H9 (cell line): ENCODE measurements around the gene ADAM33. TPM values are rescaled to one million over a fixed set of nuclear protein-coding genes. Genes with fewer than 3 reads are reported as not detected.
A peak's percentile ranks its signal among the peaks of the same experiment; 100 is the strongest.

Experiments
- DNase-seq: peaks from one replicate; pipeline ENCODE4 v3.0.0-alpha.2; 2017
- H2AFZ ChIP-seq: one replicate; pipeline ENCODE4 v1.6.1; 2013; ENCODE audit warnings: mild to moderate bottlenecking, low read length, control low read depth, moderate library complexity
- H2AK5ac ChIP-seq: 2 replicates; pipeline ENCODE4 v1.6.1; 2013; ENCODE audit warnings: low read length, control low read depth, mixed read lengths; ENCODE audit not compliant: insufficient read length
- H2BK120ac ChIP-seq: one replicate; pipeline ENCODE4 v1.6.1; 2013; ENCODE audit warnings: low read depth, mild to moderate bottlenecking, low read length, control low read depth, inconsistent platforms; ENCODE audit not compliant: poor library complexity, severe bottlenecking
- H2BK12ac ChIP-seq: 2 replicates; pipeline ENCODE4 v1.6.1; 2013; ENCODE audit warnings: low read length, control low read depth, mixed read lengths, low read depth; ENCODE audit not compliant: insufficient read length
- H2BK15ac ChIP-seq: 2 replicates; pipeline ENCODE4 v1.6.1; 2013; ENCODE audit warnings: low read depth, low read length, control low read depth
- H2BK20ac ChIP-seq: one replicate; pipeline ENCODE4 v1.6.1; 2013; ENCODE audit warnings: low read depth, mild to moderate bottlenecking, low read length, control low read depth, inconsistent platforms; ENCODE audit not compliant: poor library complexity, severe bottlenecking
- H2BK5ac ChIP-seq: 2 replicates; pipeline ENCODE4 v1.6.1; 2013; ENCODE audit warnings: low read length, control low read depth, mixed read lengths; ENCODE audit not compliant: insufficient read length
- H3K14ac ChIP-seq: 2 replicates; pipeline ENCODE4 v1.6.1; 2013; ENCODE audit warnings: low read length, control low read depth; ENCODE audit not compliant: insufficient read depth
- H3K18ac ChIP-seq: 2 replicates; pipeline ENCODE4 v1.6.1; 2013; ENCODE audit warnings: low read depth, mild to moderate bottlenecking, mixed read lengths, low read length, control low read depth; ENCODE audit not compliant: insufficient read length
- H3K23ac ChIP-seq: 2 replicates; pipeline ENCODE4 v1.6.1; 2013; ENCODE audit warnings: low read length, control low read depth, mixed read lengths, low read depth; ENCODE audit not compliant: insufficient read length
- H3K23me2 ChIP-seq: 2 replicates; pipeline ENCODE4 v1.6.1; 2013; ENCODE audit warnings: low read depth, mild to moderate bottlenecking, mixed read lengths, low read length, control low read depth; ENCODE audit not compliant: insufficient read length, poor library complexity, severe bottlenecking
- H3K27ac ChIP-seq: 2 replicates; pipeline ENCODE4 v1.5.1; 2013; ENCODE audit warnings: low read length, control low read depth, mixed read lengths, low read depth; ENCODE audit not compliant: insufficient read length
- H3K27me3 ChIP-seq: 2 replicates; pipeline ENCODE4 v1.6.1; 2013; ENCODE audit warnings: low read length, control low read depth, inconsistent platforms; ENCODE audit not compliant: insufficient read depth
- H3K4ac ChIP-seq: 2 replicates; pipeline ENCODE4 v1.6.1; 2013; ENCODE audit warnings: low read depth, mild to moderate bottlenecking, control low read depth, inconsistent platforms, low read length, moderate library complexity
- H3K4me1 ChIP-seq: 2 replicates; pipeline ENCODE4 v1.6.1; 2013; ENCODE audit warnings: low read length, control low read depth, inconsistent platforms; ENCODE audit not compliant: insufficient read depth
- H3K4me2 ChIP-seq: 2 replicates; pipeline ENCODE4 v1.6.1; 2013; ENCODE audit warnings: low read length, control low read depth, mixed read lengths; ENCODE audit not compliant: insufficient read length, insufficient read depth
- H3K56ac ChIP-seq: 2 replicates; pipeline ENCODE4 v1.6.1; 2013; ENCODE audit warnings: low read depth, mild to moderate bottlenecking, mixed read lengths, low read length, control low read depth; ENCODE audit not compliant: insufficient read length
- H3K79me1 ChIP-seq: 2 replicates; pipeline ENCODE4 v1.6.1; 2013; ENCODE audit warnings: low read depth, mild to moderate bottlenecking, moderate library complexity, low read length, control low read depth, inconsistent platforms; ENCODE audit not compliant: insufficient read depth, poor library complexity, severe bottlenecking
- H3K79me2 ChIP-seq: 2 replicates; pipeline ENCODE4 v1.6.1; 2013; ENCODE audit warnings: low read length, control low read depth, inconsistent platforms; ENCODE audit not compliant: insufficient read depth
- H3K9ac ChIP-seq: 2 replicates; pipeline ENCODE4 v1.6.1; 2013; ENCODE audit warnings: low read length, control low read depth, mixed read lengths; ENCODE audit not compliant: insufficient read length; ENCODE audit errors: extremely low read depth
- H3K9me3 ChIP-seq: one replicate; pipeline ENCODE4 v1.6.1; 2013; ENCODE audit warnings: low read depth, low read length, inconsistent platforms; ENCODE audit not compliant: control insufficient read depth
- H3T11ph ChIP-seq: one replicate; pipeline ENCODE4 v1.6.1; 2013; ENCODE audit warnings: mild to moderate bottlenecking, low read length, control low read depth, inconsistent platforms
- H4K20me1 ChIP-seq: one replicate; pipeline ENCODE4 v1.6.1; 2013; ENCODE audit not compliant: control insufficient read depth, insufficient read length, insufficient read depth
- H4K5ac ChIP-seq: 2 replicates; pipeline ENCODE4 v1.6.1; 2013; ENCODE audit warnings: low read depth, mild to moderate bottlenecking, mixed read lengths, low read length, control low read depth; ENCODE audit not compliant: insufficient read length
- H4K8ac ChIP-seq: replicated peaks from 2 replicates; pipeline ENCODE4 v1.6.1; 2013; ENCODE audit warnings: low read length, control low read depth, mixed read lengths, low read depth; ENCODE audit not compliant: insufficient read length
- H4K91ac ChIP-seq: 2 replicates; pipeline ENCODE4 v1.6.1; 2013; ENCODE audit warnings: low read depth, mild to moderate bottlenecking, moderate library complexity, mixed read lengths, low read length, control low read depth; ENCODE audit not compliant: insufficient read length
- H3K27ac Mint-ChIP-seq, 3 experiments: 2 replicates in 2 of 3; 3 replicates in 1 of 3; pipeline ENCODE4 v1.8.0; 2020 to 2021; ENCODE audit warnings: mixed read lengths in 3 of 3, mild to moderate bottlenecking in 1 of 3, moderate library complexity in 1 of 3
- H3K27me3 Mint-ChIP-seq: 2 replicates; pipeline ENCODE4 v1.8.0; 2021; ENCODE audit warnings: low read depth, mild to moderate bottlenecking, moderate library complexity, mixed read lengths
- H3K36me3 Mint-ChIP-seq, 3 experiments: 2 replicates in 2 of 3; 3 replicates in 1 of 3; pipeline ENCODE4 v1.8.0; 2020 to 2021; ENCODE audit warnings: low read depth in 3 of 3, mixed read lengths in 3 of 3; ENCODE audit not compliant: insufficient read depth in 1 of 3
- H3K4me1 Mint-ChIP-seq, 2 experiments: 2 replicates each; pipeline ENCODE4 v1.8.0; 2020; ENCODE audit warnings: mixed read lengths in 2 of 2
- H3K4me3 Mint-ChIP-seq, 2 experiments: 2 replicates in 1 of 2; 3 replicates in 1 of 2; pipeline ENCODE4 v1.8.0; 2020 to 2021; ENCODE audit warnings: mild to moderate bottlenecking in 2 of 2, mixed read lengths in 2 of 2, moderate library complexity in 1 of 2
- H3K9me3 Mint-ChIP-seq, 2 experiments: 2 replicates in 1 of 2; 3 replicates in 1 of 2; pipeline ENCODE4 v1.8.0; 2020; ENCODE audit warnings: mild to moderate bottlenecking in 2 of 2, mixed read lengths in 2 of 2, moderate library complexity in 1 of 2
- CTCF ChIP-seq: fragments of 200-600 bp; sonication (generic); conservative IDR thresholded peaks from 3 replicates; pipeline ENCODE4 v1.8.0; 2021; ENCODE audit warnings: antibody characterized with exemption, mild to moderate bottlenecking
- WGBS: extraction: QIAGEN DNeasy Blood & Tissue Kit; methylation state at CpG from one replicate; pipeline ENCODE4 v1.1.7; 2013; ENCODE audit warnings: missing lambda C conversion rate, low lambda C conversion rate, mixed read lengths; ENCODE audit not compliant: insufficient read length; ENCODE audit errors: extremely low coverage; 5-methylcytosine and 5-hydroxymethylcytosine counted together
- total RNA-seq: library from RNA; stranded (reverse); gene quantifications from 2 replicates; pipeline ENCODE4 v1.2.1, GENCODE V29; 2021

ADAM33 gene
- total RNA-seq, 1 experiment from 2014 or later: 4.0 TPM

- no peak overlapping the region for H2BK20ac ChIP-seq
- H3K23me2 ChIP-seq: no peaks in the 10 kb centered on the region
- H3K14ac ChIP-seq: no peak overlapping the region
- no peak overlapping the region for H3K27ac ChIP-seq
- H2BK120ac ChIP-seq: no peak overlapping the region
- H3K4me1 Mint-ChIP-seq: peaks cover 8 to 20% of the 10 kb centered on the region in 2 experiments
- 0 out of 2 replicates have a peak, but pooled peaks cover 2% of the 10 kb centered on the region for H3K27me3 ChIP-seq
- no peak overlapping the region for H4K91ac ChIP-seq
- TF ChIP-seq CTCF: no peak
- H3K79me1 ChIP-seq: no peaks in the 10 kb centered on the region
- no peak overlapping the region for H3K4me2 ChIP-seq
- H3K27ac Mint-ChIP-seq: peak overlapping the region in 1 of 3 experiments; percentile 9; a peak in 1 of 7 replicates
- H4K5ac ChIP-seq: no peak overlapping the region
- no peak for DNase-seq
- peaks cover 30% of the 10 kb centered on the region for H3K27me3 Mint-ChIP-seq
- H3K36me3 Mint-ChIP-seq: no peaks in the 10 kb centered on the region
- no peaks in the 10 kb centered on the region for H3K79me2 ChIP-seq
- no peak overlapping the region for H3K56ac ChIP-seq
- no peak overlapping the region for H3K4ac ChIP-seq
- no peaks in the 10 kb centered on the region for H4K20me1 ChIP-seq
- no peaks in the 10 kb centered on the region; a peak in 1 of 5 replicates for H3K9me3 Mint-ChIP-seq
- H3K4me1 ChIP-seq: no peaks in the 10 kb centered on the region
- no peak overlapping the region for H2AFZ ChIP-seq
- WGBS: no CpG with 5 or more reads among the region's 13 CpGs
- H3K4me3 Mint-ChIP-seq: no peak overlapping the region
- no peak overlapping the region for H2BK5ac ChIP-seq
- no peak overlapping the region for H3T11ph ChIP-seq
- no peak overlapping the region for H2AK5ac ChIP-seq
- H2BK12ac ChIP-seq: no peak overlapping the region
- H3K23ac ChIP-seq: no peak overlapping the region
- no peaks in the 10 kb centered on the region for H3K9me3 ChIP-seq
- no peak overlapping the region for H3K18ac ChIP-seq
- H2BK15ac ChIP-seq: no peak overlapping the region
- no peak overlapping the region for H3K9ac ChIP-seq
- H4K8ac ChIP-seq: no peak overlapping the region
Observed at GRCh38 chr20:3674995-3675900, 6.6 kb downstream of the ADAM33 start.
